Naive thymus-derived CD8-positive, alpha-beta T cell (primary cell): Measurements from ENCODE around the gene C1GALT1C1. TPM values are rescaled to one million over a fixed set of nuclear protein-coding genes. Genes with fewer than 3 reads are reported as not detected.

Source experiments
- polyA plus RNA-seq, 3 donors: library from polyadenylated mRNA; unstranded; fragments of 300-500 nt; fragmentation: Illumina TruSeq; gene quantifications; one replicate each; pipeline ENCODE4 v1.2.3, GENCODE V29; 2021
- total RNA-seq, 8 experiments: library from RNA in 2 of 8; stranded (reverse) in 2 of 8; gene quantifications; one replicate each; pipeline ENCODE4 v1.2.3 and lab custom pipeline; 2021 to 2026

The C1GALT1C1 gene
- total and polyA plus RNA-seq, 5 experiments from 2014 or later, result 10.1 to 15.1 (median 13.2) TPM

Other genes with a start within 250 kb of the C1GALT1C1 start
- gene LAMP2, start 160.8 kb downstream of the C1GALT1C1 start, total RNA-seq, result 10 to 100 TPM; 39.2 to 39.5 TPM
- 10 to 100 TPM; 61.3 to 78.3 (median 75.0) TPM for gene LAMP2, start 160.8 kb downstream of the C1GALT1C1 start, polyA plus RNA-seq
- gene CUL4B, start 69.1 kb downstream of the C1GALT1C1 start, total RNA-seq, result 10 to 100 TPM; 59.9 to 64.7 TPM
- 10 to 100 TPM; 23.6 to 27.9 (median 23.9) TPM for gene CUL4B, start 69.1 kb downstream of the C1GALT1C1 start, polyA plus RNA-seq
- gene MCTS1, start 26.0 kb downstream of the C1GALT1C1 start, total RNA-seq, result 10 to 100 TPM; 26.6 to 31.0 TPM
- gene MCTS1, start 26.0 kb downstream of the C1GALT1C1 start, polyA plus RNA-seq, result 10 to 100 TPM; 68.2 to 72.4 (median 71.3) TPM
- gene CT47B1, start 245.8 kb upstream of the C1GALT1C1 start, total RNA-seq, result not detected
- gene CT47B1, start 245.8 kb upstream of the C1GALT1C1 start, polyA plus RNA-seq, result not detected